Measurements from ENCODE around the gene ALKBH3.

GRCh38 chr11:43837879-43838278 is 42.8 kb upstream of the ALKBH3 start:
- TF ChIP-seq CTCF (IDR thresholded peaks at IDR 0.05) (no peak), POLR2A (IDR thresholded peaks at IDR 0.05) (no peak)

Data from heart left ventricle (tissue), 13 donors.